Esophagus muscularis mucosa (tissue), 4 donors: ENCODE measurements around the gene CTIF. TPM values are rescaled to one million over a fixed set of nuclear protein-coding genes. Genes with fewer than 3 reads are reported as not detected.

ENCODE experiments used
- DNase-seq: peaks from one replicate; pipeline ENCODE4 v3.0.0-alpha.2; 2017; ENCODE audit errors: extremely low spot score
- H3K27ac ChIP-seq, 4 donors: fragments of 200-600 bp; sonication (generic); replicated peaks in 1 of 4; 1 replicate in 3 of 4; 2 replicates in 1 of 4; pipeline ENCODE4 v1.5.1; 2016 to 2019; ENCODE audit warnings: mild to moderate bottlenecking in 1 of 4
- H3K27me3 ChIP-seq, 4 donors: fragments of 200-600 bp; sonication (generic); one replicate each; pipeline versions ENCODE4 v1.5.1 to v1.6.0; 2016 to 2019
- H3K36me3 ChIP-seq, 4 donors: fragments of 200-600 bp; sonication (generic); one replicate each; pipeline ENCODE4 v1.5.1; 2016 to 2019
- H3K4me1 ChIP-seq, 4 donors: fragments of 200-600 bp; sonication (generic); one replicate each; pipeline ENCODE4 v1.5.1; 2016 to 2019
- H3K4me3 ChIP-seq, 4 donors: fragments of 200-600 bp; sonication (generic); 1 replicate in 2 of 4; 2 replicates in 2 of 4; pipeline ENCODE4 v1.5.1; 2016 to 2019; ENCODE audit warnings: mild to moderate bottlenecking in 4 of 4, moderate library complexity in 1 of 4
- H3K9me3 ChIP-seq, 4 donors: fragments of 200-600 bp; sonication (generic); 1 replicate in 3 of 4; 2 replicates in 1 of 4; pipeline ENCODE4 v1.5.1; 2016 to 2019
- CTCF ChIP-seq, 3 experiments: fragments of 200-600 bp in 2 of 3; fragments of 450-650 bp in 1 of 3; sonication (generic) in 2 of 3; IDR thresholded peaks; one replicate each; pipeline ENCODE4 v1.5.1; 2017 to 2019; ENCODE audit warnings: antibody characterized with exemption in 3 of 3, mild to moderate bottlenecking in 2 of 3, moderate library complexity in 1 of 3
- EP300 ChIP-seq: sonication (generic); formaldehyde crosslinking; IDR thresholded peaks from one replicate; pipeline ENCODE4 v1.6.1; 2017; ENCODE audit warnings: antibody characterized with exemption
- POLR2A ChIP-seq: fragments of 450-650 bp; IDR thresholded peaks from one replicate; pipeline ENCODE4 v1.6.1; 2017; ENCODE audit warnings: antibody characterized with exemption, moderate library complexity, mild to moderate bottlenecking, low read depth
- POLR2AphosphoS5 ChIP-seq, 2 donors: sonication (generic); formaldehyde crosslinking; IDR thresholded peaks; one replicate each; pipeline ENCODE4 v1.6.1; 2017; ENCODE audit warnings: antibody characterized with exemption in 2 of 2
- whole genome bisulfite sequencing: methylation state at CpG from one replicate; pipeline ENCODE4 v1.1.5; 2018; 5-methylcytosine and 5-hydroxymethylcytosine counted together
- intact Hi-C: fragments of 100-400 bp; cut with DNase I; formaldehyde crosslinking; loops from one replicate; pipeline ENCODE4 v1.15.1; 2023
- total RNA-seq, 4 donors: library from RNA; depleted of rRNA; stranded (reverse); fragments of >200 nt; gene quantifications; one replicate each; pipeline versions ENCODE4 v1.1.0 to v1.2.1, GENCODE V29; 2016

The CTIF gene
- total RNA-seq, 4 donors from 2014 or later, result 63.1 to 137 (median 87.7) TPM

GRCh38 chr18:48816554-48816953 lies 277.7 kb downstream of the CTIF start:
- Histone ChIP-seq H3K4me1 (peaks cover 0 to 31% (median 10%) of the 10 kb centered on the region in 4 donors), H3K27ac (no peak overlapping the region), H3K9me3 (no peaks in the 10 kb centered on the region), H3K27me3 (no peaks in the 10 kb centered on the region), H3K36me3 (peaks cover 0 to 55% (median 39%) of the 10 kb centered on the region in 4 donors), H3K4me3 (no peak overlapping the region)
- TF ChIP-seq CTCF (IDR thresholded peaks at IDR 0.05) (no peak), POLR2AphosphoS5 (IDR thresholded peaks at IDR 0.05) (no peak), EP300 (no peak), POLR2A (no peak)
- 79% methylated on average over 7 of the region's 7 CpGs for WGBS
- DNase-seq, result no peak
- intact Hi-C loops, result no loop called here

GRCh38 chr18:48817021-48817461 lies 278.2 kb downstream of the CTIF start:
- WGBS, result 95% methylated on average over 16 of the region's 17 CpGs
- intact Hi-C loops, result no loop called here
- Histone ChIP-seq H3K27ac (no peak overlapping the region), H3K27me3 (no peaks in the 10 kb centered on the region), H3K36me3 (peaks cover 0 to 55% (median 39%) of the 10 kb centered on the region in 4 donors), H3K9me3 (no peaks in the 10 kb centered on the region), H3K4me3 (no peak overlapping the region), H3K4me1 (peaks cover 0 to 31% (median 10%) of the 10 kb centered on the region in 4 donors)
- no peak for TF ChIP-seq EP300
- TF ChIP-seq POLR2A, result no peak
- no peak for TF ChIP-seq CTCF (IDR thresholded peaks at IDR 0.05)
- TF ChIP-seq POLR2AphosphoS5 (IDR thresholded peaks at IDR 0.05), result no peak
- no peak for DNase-seq

GRCh38 chr18:48818329-48819254 lies 279.8 kb downstream of the CTIF start:
- no peak for DNase-seq
- WGBS, result 90% methylated on average over 18 of the region's 18 CpGs
- intact Hi-C loops, result no loop called here

DNA sequence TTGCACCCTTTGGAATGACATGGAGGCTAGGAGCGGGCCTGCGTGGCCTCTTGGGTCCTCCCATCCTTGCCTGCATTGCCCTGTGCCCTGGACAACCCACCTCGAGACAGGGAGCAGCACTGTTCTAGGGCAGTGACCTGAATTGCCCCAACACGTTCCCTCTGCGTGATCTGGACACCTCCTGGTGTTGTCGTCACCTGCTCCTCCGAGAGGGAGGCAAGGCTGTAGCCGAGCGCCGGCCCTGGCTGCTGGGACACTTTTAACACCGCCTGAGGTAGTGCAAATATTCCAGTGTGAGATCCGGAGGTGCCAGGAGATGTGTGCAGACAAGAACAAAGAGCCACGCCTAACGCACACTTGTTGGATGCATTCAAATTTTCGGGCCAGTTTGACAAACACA lies 280.4 kb downstream of the CTIF start:
- peaks cover 0 to 5% (median 0%) of the 10 kb centered on the region in 4 donors for H3K9me3 ChIP-seq
- WGBS, result 91% methylated on average over 6 of the region's 15 CpGs
- intact Hi-C loops, result no loop called here
- H3K27ac ChIP-seq, result no peak overlapping the region
- no peaks in the 10 kb centered on the region for H3K27me3 ChIP-seq
- H3K4me1 ChIP-seq, result peaks cover 0 to 17% (median 0%) of the 10 kb centered on the region in 4 donors
- TF ChIP-seq EP300 (no peak), POLR2A (no peak), CTCF (IDR thresholded peaks at IDR 0.05) (no peak), POLR2AphosphoS5 (IDR thresholded peaks at IDR 0.05) (no peak)
- no peak overlapping the region for H3K4me3 ChIP-seq
- peaks cover 0 to 57% (median 39%) of the 10 kb centered on the region in 4 donors for H3K36me3 ChIP-seq
- no peak for DNase-seq

More at GRCh38 chr18:48818329-48819254, 279.8 kb downstream of the CTIF start:
- peaks cover 0 to 23% (median 6%) of the 10 kb centered on the region in 4 donors for H3K4me1 ChIP-seq
- no peak for TF ChIP-seq CTCF (IDR thresholded peaks at IDR 0.05)
- TF ChIP-seq EP300, result no peak
- TF ChIP-seq POLR2AphosphoS5 (IDR thresholded peaks at IDR 0.05), result no peak
- no peak for TF ChIP-seq POLR2A
- H3K9me3 ChIP-seq, result peaks cover 0 to 4% (median 0%) of the 10 kb centered on the region in 4 donors
- no peaks in the 10 kb centered on the region for H3K27me3 ChIP-seq
- peaks cover 0 to 57% (median 39%) of the 10 kb centered on the region in 4 donors for H3K36me3 ChIP-seq
- H3K27ac ChIP-seq, result no peak overlapping the region
- H3K4me3 ChIP-seq, result no peak overlapping the region
